EH (cell line): Measurements from ENCODE around the gene PSME4.
A peak's percentile ranks its signal among the peaks of the same experiment; 100 is the strongest.
"Not testable (repeated sequence)": the region's sequence is repeated elsewhere in the genome, so short reads cannot be mapped to it uniquely, and the experiment has no call there.

ENCODE experiments used
- DNase-seq: peaks from one replicate; pipeline ENCODE4 v3.0.0-alpha.2; 2015; ENCODE audit warnings: low read depth

PSME4 gene

GRCh38 chr2:53964987-53965687, 5.7 kb downstream of the PSME4 start:
- DNase-seq = no peak

GRCh38 chr2:53964257-53964952, 6.4 kb downstream of the PSME4 start:
- DNase-seq = no peak

- DNase-seq = not testable (repeated sequence)
Observed at GRCh38 chr2:53961478-53962216, 9.1 kb downstream of the PSME4 start.

- no peak for DNase-seq
Observed at GRCh38 chr2:53960476-53960875, 10.3 kb downstream of the PSME4 start.

- DNase-seq = no peak
Observed at GRCh38 chr2:53958443-53958842, 12.3 kb downstream of the PSME4 start.

GRCh38 chr2:53952519-53952918, 18.3 kb downstream of the PSME4 start:
- DNase-seq = no peak

GRCh38 chr2:53949457-53949856, 21.3 kb downstream of the PSME4 start:
- peak; percentile 41 for DNase-seq

GRCh38 chr2:53945538-53945937, 25.3 kb downstream of the PSME4 start:
- DNase-seq = no peak

- DNase-seq = no peak
Observed at GRCh38 chr2:53944542-53944941, 26.3 kb downstream of the PSME4 start.

- DNase-seq = no peak
Observed at GRCh38 chr2:53942280-53942679, 28.5 kb downstream of the PSME4 start.

GRCh38 chr2:53941749-53942148, 29.0 kb downstream of the PSME4 start:
- DNase-seq = no peak

GRCh38 chr2:53939656-53940055, 31.1 kb downstream of the PSME4 start:
- DNase-seq = peak; percentile 29

GRCh38 chr2:53938904-53939303, 31.9 kb downstream of the PSME4 start:
- no peak for DNase-seq

GRCh38 chr2:53933329-53933728, 37.5 kb downstream of the PSME4 start:
- no peak for DNase-seq

- peak; percentile 19 for DNase-seq
Observed at GRCh38 chr2:53926321-53926720, 44.5 kb downstream of the PSME4 start.

- DNase-seq = peak; percentile 55
Observed at GRCh38 chr2:53913721-53914120, 57.1 kb downstream of the PSME4 start.

GRCh38 chr2:53911434-53912189, 59.2 kb downstream of the PSME4 start:
- DNase-seq = peak; percentile 7

- no peak for DNase-seq
Observed at GRCh38 chr2:53907582-53907981, 63.2 kb downstream of the PSME4 start.

- no peak for DNase-seq
Observed at GRCh38 chr2:53905396-53905795, 65.4 kb downstream of the PSME4 start.

- no peak for DNase-seq
Observed at GRCh38 chr2:53903011-53903410, 67.8 kb downstream of the PSME4 start.

- no peak for DNase-seq
Observed at GRCh38 chr2:53901192-53901591, 69.6 kb downstream of the PSME4 start.

GRCh38 chr2:53896864-53897263, 73.9 kb downstream of the PSME4 start:
- peak; percentile 59 for DNase-seq
